Heart right ventricle (tissue), 16 donors: ENCODE results near the gene NPEPL1. TPM values are rescaled to one million over a fixed set of nuclear protein-coding genes. Genes with fewer than 3 reads are reported as not detected.
"Not testable (repeated sequence)": the region's sequence is repeated elsewhere in the genome, so short reads cannot be mapped to it uniquely, and the experiment has no call there.

Experiments used
- ATAC-seq, 8 donors: fragments of 200-7000 bp; cut with Tn5 transposase; one replicate each; pipeline ENCODE4 v1.9.1; 2020; ENCODE audit warnings: mild to moderate bottlenecking in 8 of 8, moderate library complexity in 8 of 8, moderate number of reproducible peaks in 1 of 8
- DNase-seq, 2 donors: peaks; one replicate each; pipeline ENCODE4 v3.0.0-alpha.2; 2020
- H3K27ac ChIP-seq, 10 donors: fragments of 200-600 bp; sonication (generic) in 2 of 10; one replicate each; pipeline versions ENCODE4 v1.5.0 to v1.8.0; 2020 to 2022; ENCODE audit warnings: mild to moderate bottlenecking in 3 of 10
- H3K27me3 ChIP-seq, 7 donors: fragments of 200-600 bp; one replicate each; pipeline ENCODE4 v1.8.0; 2021 to 2022; ENCODE audit warnings: mild to moderate bottlenecking in 2 of 7
- H3K36me3 ChIP-seq, 9 donors: fragments of 200-600 bp; sonication (generic) in 1 of 9; one replicate each; pipeline versions ENCODE4 v1.5.0 to v1.8.0; 2020 to 2022; ENCODE audit warnings: mild to moderate bottlenecking in 2 of 9
- H3K4me1 ChIP-seq, 9 donors: fragments of 200-600 bp; sonication (generic) in 1 of 9; one replicate each; pipeline versions ENCODE4 v1.5.0 to v1.8.0; 2020 to 2022; ENCODE audit warnings: mild to moderate bottlenecking in 4 of 9
- H3K4me3 ChIP-seq, 10 donors: fragments of 200-600 bp; sonication (generic) in 2 of 10; one replicate each; pipeline versions ENCODE4 v1.5.0 to v1.8.0; 2020 to 2022; ENCODE audit warnings: mild to moderate bottlenecking in 7 of 10, moderate library complexity in 2 of 10
- H3K9me3 ChIP-seq, 11 donors: fragments of 200-600 bp in 10 of 11; sonication (generic) in 2 of 11; one replicate each; pipeline versions ENCODE4 v1.5.0 to v1.8.0; 2013 to 2022; ENCODE audit warnings: mild to moderate bottlenecking in 2 of 11, control low read depth in 1 of 11, moderate library complexity in 1 of 11
- WGBS, 2 donors: extraction: QIAGEN DNeasy Blood & Tissue Kit; methylation state at CpG; one replicate each; pipeline ENCODE4 v1.1.7; 2013; ENCODE audit warnings: inconsistent platforms in 1 of 2; 5-methylcytosine and 5-hydroxymethylcytosine counted together
- intact Hi-C, 10 donors: fragments of 100-400 bp; cut with DNase I; formaldehyde crosslinking; loops; one replicate each; pipeline versions ENCODE4 v1.11.1 to v1.14.2; 2022
- long read RNA-seq, 3 donors: library from polyadenylated mRNA; unstranded; transcript quantifications; one replicate each; pipeline ENCODE4 v2.0.0, GENCODE V29; 2020 to 2021
- polyA plus RNA-seq, 2 donors: library from polyadenylated mRNA; stranded (reverse); fragments of 200-250 nt; gene quantifications; one replicate each; pipeline ENCODE4 v1.2.3, GENCODE V29; 2013
- total RNA-seq, 10 donors: library from RNA; stranded (reverse); fragmentation: NEBNext Ultra II Directional in 3 of 10; extraction: Animal tissue kit (Norgen Biotek cat#: 25700) in 3 of 10; gene quantifications; one replicate each; pipeline versions ENCODE4 v1.2.1 to v1.2.4, GENCODE V29; 2021 to 2023
- TF ChIP-seq, protein P1 (sequence below), 9 donors: fragments of 200-600 bp; sonication (generic) in 2 of 9; IDR thresholded peaks; one replicate each; pipeline versions ENCODE4 v1.5.0 to v1.8.0; 2021 to 2022; ENCODE audit warnings: antibody characterized with exemption in 9 of 9, mild to moderate bottlenecking in 5 of 9, moderate library complexity in 1 of 9
- donor health status: Arrhythmogenic right ventricular cardiomyopathy.
- donor health status: ischemic (EF 13 %, LVEDD 7.1; RV severe dilation, severe dysfunction).
- donor health status: healthy with polysubstance abuse.
- donor health status: DM: no; HTN: yes; CAD: no.
- donor health status: DM: no; HTN: no; CAD: no.
- donor health status: ischemic (EF 25% LVEDD 6.9; RV normal size, moderate dysfunction).
- donor health status: ischemic (EF 25% LVEDD 5.7; RV mildly dilated, moderate dysfunction).
- donor health status: healthy.
- donor health status: DM: yes; HTN: yes; CAD: no.
- donor health status: Ischemic cardiomyopathy.
- donor health status: ischemic (EF 35%, LVEDD 5.7; RV mildly dilated, moderate dysfunction).
- donor health status: nonischemic (EF 11% LVEDD 7.7; RV severe dilation, severe dysfunction).
- donor health status: DM: yes; HTN: yes; CAD: no.
- donor health status: PGD.
- donor health status: ischemic (EF 29% LVEDD 5.4; RV normal size, mild dysfunction).
- donor health status: nonischemic (EF 23%, LVEDD 6.1; RV moderate dilation, normal function).

The NPEPL1 gene, protein sequence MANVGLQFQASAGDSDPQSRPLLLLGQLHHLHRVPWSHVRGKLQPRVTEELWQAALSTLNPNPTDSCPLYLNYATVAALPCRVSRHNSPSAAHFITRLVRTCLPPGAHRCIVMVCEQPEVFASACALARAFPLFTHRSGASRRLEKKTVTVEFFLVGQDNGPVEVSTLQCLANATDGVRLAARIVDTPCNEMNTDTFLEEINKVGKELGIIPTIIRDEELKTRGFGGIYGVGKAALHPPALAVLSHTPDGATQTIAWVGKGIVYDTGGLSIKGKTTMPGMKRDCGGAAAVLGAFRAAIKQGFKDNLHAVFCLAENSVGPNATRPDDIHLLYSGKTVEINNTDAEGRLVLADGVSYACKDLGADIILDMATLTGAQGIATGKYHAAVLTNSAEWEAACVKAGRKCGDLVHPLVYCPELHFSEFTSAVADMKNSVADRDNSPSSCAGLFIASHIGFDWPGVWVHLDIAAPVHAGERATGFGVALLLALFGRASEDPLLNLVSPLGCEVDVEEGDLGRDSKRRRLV
- total RNA-seq (10 to 100 TPM; 23.1 to 35.9 (median 29.9) TPM), polyA plus RNA-seq (10 to 100 TPM; 16.7 to 46.7 TPM)
- long read RNA-seq, donor 1, transcript NPEPL1-201 (12 exons, 2,378 nt): major isoform, 102 of 110 reads
- long read RNA-seq, donor 1, partial matches to known transcripts: 3 of 110 reads
- long read RNA-seq, donor 1, other reads (novel, unspliced or antisense): 2 of 110 reads
- long read RNA-seq, donor 2, transcript NPEPL1-201 (12 exons, 2,378 nt): major isoform, 132 of 183 reads
- long read RNA-seq, donor 2, partial matches to known transcripts: 21 of 183 reads
- long read RNA-seq, donor 2, other reads (novel, unspliced or antisense): 26 of 183 reads
- long read RNA-seq, donor 3, transcript NPEPL1-201 (12 exons, 2,378 nt): major isoform, 66 of 107 reads
- long read RNA-seq, donor 3, partial matches to known transcripts: 19 of 107 reads
- long read RNA-seq, donor 3, other reads (novel, unspliced or antisense): 21 of 107 reads

DNA sequence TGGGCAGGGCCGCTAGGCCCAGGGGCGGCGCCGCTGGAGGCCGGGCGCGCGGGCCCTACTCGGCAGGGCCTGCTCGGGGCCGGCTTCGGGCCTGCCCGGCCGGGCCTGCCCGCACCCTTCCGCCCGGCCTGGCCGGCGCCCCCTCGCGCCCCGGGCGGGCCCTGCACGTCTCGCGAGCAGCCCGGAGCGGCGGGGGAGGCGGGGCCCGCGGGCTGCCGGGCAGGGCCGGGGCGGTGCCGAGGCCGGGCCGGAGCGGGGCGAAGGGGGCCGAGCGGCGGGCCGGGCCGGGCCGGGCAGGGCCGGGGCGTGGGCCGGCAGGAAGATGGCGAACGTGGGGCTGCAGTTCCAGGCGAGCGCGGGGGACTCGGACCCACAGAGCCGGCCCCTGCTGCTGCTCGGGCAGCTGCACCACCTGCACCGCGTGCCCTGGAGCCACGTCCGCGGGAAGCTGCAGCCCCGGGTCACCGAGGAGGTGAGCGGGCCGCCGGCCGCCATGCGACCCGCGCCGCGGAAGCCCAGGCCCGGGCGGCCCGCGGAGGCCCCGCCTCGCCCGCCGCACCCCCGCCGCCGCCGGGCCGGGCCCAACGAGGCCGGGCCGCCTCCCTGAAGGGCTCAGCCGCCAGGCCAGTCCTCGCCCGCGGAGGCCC, at the start of gene NPEPL1:
Gene NPEPL1, plus strand, starts transcription at position 222 of the 647 bp plus-strand sequence. Its CDS starts 101 bp downstream, at position 323.
- H3K27me3 ChIP-seq: no peaks in the 10 kb centered on the region
- peaks cover 14 to 47% (median 36%) of the 10 kb centered on the region in 9 donors for H3K4me1 ChIP-seq
- no peaks in the 10 kb centered on the region for H3K9me3 ChIP-seq
- ATAC-seq (peak; percentile 69 to 95 (median 86)), DNase-seq (peak; percentile 50 to 79)
- TF ChIP-seq, protein P1, sequence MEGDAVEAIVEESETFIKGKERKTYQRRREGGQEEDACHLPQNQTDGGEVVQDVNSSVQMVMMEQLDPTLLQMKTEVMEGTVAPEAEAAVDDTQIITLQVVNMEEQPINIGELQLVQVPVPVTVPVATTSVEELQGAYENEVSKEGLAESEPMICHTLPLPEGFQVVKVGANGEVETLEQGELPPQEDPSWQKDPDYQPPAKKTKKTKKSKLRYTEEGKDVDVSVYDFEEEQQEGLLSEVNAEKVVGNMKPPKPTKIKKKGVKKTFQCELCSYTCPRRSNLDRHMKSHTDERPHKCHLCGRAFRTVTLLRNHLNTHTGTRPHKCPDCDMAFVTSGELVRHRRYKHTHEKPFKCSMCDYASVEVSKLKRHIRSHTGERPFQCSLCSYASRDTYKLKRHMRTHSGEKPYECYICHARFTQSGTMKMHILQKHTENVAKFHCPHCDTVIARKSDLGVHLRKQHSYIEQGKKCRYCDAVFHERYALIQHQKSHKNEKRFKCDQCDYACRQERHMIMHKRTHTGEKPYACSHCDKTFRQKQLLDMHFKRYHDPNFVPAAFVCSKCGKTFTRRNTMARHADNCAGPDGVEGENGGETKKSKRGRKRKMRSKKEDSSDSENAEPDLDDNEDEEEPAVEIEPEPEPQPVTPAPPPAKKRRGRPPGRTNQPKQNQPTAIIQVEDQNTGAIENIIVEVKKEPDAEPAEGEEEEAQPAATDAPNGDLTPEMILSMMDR (IDR thresholded peaks at IDR 0.05): peak in 2 of 9 donors; percentile 25 to 33
- 1 to 2% methylated on average over 31 to 93 of the region's 93 CpGs for WGBS, 2 donors
- H3K27ac ChIP-seq: peak within 1 kb of the TSS; percentile 74 to 99 (median 94)
- peak within 1 kb of the TSS in 9 of 10 donors; percentile 50 to 69 (median 59) for H3K4me3 ChIP-seq
- intact Hi-C loops: loop anchor here in 7 of 10 donors (2.0 to 5.0 kb wide), 4 partner anchors 40 to 455 kb away; partner anchors contain the start of gene STX16 (in 4 of the 7)
- H3K36me3 ChIP-seq: peaks cover 0 to 31% (median 9%) of the 10 kb centered on the region in 9 donors

DNA sequence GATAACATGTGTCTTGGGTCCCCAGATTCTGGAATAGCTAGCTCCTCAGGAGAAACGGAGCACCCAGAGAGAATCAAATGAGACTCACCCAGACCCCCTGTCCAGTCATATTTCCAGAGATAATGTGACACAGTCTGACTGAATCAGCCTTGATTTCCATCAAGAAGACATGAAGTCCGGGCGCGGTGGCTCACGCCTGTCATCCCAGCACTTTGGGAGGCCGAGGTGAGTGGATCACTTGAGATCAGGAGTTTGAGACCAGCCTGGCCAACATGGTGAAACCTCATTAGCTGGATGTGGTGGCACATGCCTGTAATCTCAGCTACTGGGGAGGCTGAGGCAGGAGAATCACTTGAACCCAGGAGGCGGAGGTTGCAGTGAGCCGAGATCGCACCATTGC, 49.7 kb upstream of the NPEPL1 start:
- H3K4me3 ChIP-seq, DNase-seq, H3K36me3 ChIP-seq, H3K9me3 ChIP-seq, H3K27ac ChIP-seq, ATAC-seq: not testable (repeated sequence)
- Histone ChIP-seq H3K27me3 (peaks cover 0 to 29% (median 9%) of the 10 kb centered on the region in 7 donors), H3K4me1 (peaks cover 0 to 20% (median 8%) of the 10 kb centered on the region in 9 donors)
- 93 to 95% methylated on average over 9 of the region's 9 CpGs for WGBS, 2 donors
- intact Hi-C loops: loop anchor here in 6 of 10 donors (10.0 kb wide), 5 partner anchors 158 to 408 kb away; partner anchors contain the start of genes GNAS (in 1 of the 6) and GNAS-AS1 (in 1 of the 6)

DNA sequence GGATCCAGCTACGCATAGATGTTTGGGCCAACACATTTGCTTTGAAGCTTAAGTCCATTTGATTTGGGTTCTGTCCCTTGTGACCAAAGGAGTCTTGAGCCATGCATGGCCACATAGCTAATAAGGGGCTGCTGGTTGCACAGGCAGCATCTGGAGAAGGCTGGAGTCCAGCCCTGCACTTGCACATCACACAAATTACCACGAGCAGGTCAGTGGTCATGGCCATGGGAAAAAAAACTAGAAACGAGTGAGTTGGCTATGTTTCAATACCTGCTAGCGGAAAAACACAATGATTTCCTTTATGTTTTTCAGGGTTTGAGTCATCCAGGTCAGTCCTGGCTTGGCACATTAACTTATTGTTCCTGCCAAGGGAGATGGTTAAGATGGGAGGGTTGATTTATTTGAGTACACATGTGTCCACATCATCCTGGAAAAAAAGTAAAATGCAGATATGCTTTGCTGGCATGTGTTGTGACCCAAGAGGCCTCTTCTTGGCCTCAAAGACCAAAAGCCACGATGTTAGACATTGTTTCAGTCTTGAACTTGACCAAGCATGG, 47.1 kb upstream of the NPEPL1 start:
- Histone ChIP-seq H3K9me3 (no peaks in the 10 kb centered on the region), H3K27ac (no peak overlapping the region), H3K4me3 (no peak overlapping the region), H3K27me3 (peaks cover 0 to 11% (median 0%) of the 10 kb centered on the region in 7 donors), H3K4me1 (peaks cover 0 to 30% (median 15%) of the 10 kb centered on the region in 9 donors), H3K36me3 (no peaks in the 10 kb centered on the region)
- peak in 1 of 8 donors; percentile 16 for ATAC-seq
- WGBS, 2 donors: 45 to 57% methylated on average over 5 of the region's 5 CpGs
- intact Hi-C loops: loop anchor here in 6 of 10 donors (5.0 to 10.0 kb wide), 7 partner anchors 47 to 411 kb away; partner anchors contain the start of genes GNAS (in 1 of the 6), GNAS-AS1 (in 1 of the 6) and NPEPL1 (in 1 of the 6)
- TF ChIP-seq, protein P1 (IDR thresholded peaks at IDR 0.05): no peak
- no peak for DNase-seq

DNA sequence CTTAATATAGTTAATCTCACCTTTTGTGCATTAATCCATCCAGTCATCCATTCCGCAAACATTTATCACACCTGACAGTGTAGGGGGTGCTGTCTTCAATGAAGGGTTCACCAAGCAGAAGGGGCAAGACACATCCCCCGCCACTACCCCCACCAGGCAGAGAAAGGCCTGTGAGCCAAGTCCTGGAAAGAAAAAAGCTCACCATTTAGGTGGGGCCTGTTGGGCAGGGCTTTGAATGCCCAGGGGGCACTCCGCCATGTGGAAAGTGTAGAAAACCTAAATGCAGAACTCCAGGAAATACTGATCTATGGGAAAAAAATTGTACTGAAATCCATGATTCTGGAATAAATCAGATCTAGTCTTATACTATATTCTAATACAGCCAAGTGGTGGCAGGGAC, 46.3 kb upstream of the NPEPL1 start:
- H3K27me3 ChIP-seq: peaks cover 0 to 7% (median 0%) of the 10 kb centered on the region in 7 donors
- ATAC-seq: no peak
- no peaks in the 10 kb centered on the region for H3K9me3 ChIP-seq
- peak overlapping the region in 1 of 10 donors; percentile 34 for H3K27ac ChIP-seq
- 95 to 97% methylated on average over 3 of the region's 3 CpGs for WGBS, 2 donors
- H3K4me1 ChIP-seq: peaks cover 0 to 30% (median 15%) of the 10 kb centered on the region in 9 donors
- DNase-seq: no peak
- no peaks in the 10 kb centered on the region for H3K36me3 ChIP-seq
- TF ChIP-seq, protein P1 (IDR thresholded peaks at IDR 0.05): no peak
- no peak overlapping the region for H3K4me3 ChIP-seq
- intact Hi-C loops: loop anchor here in 6 of 10 donors (5.0 to 10.0 kb wide), 7 partner anchors 46 to 411 kb away; partner anchors contain the start of genes GNAS (in 1 of the 6), GNAS-AS1 (in 1 of the 6) and NPEPL1 (in 1 of the 6)
